Bronchial epithelial cell (primary cell): Measurements from ENCODE around the gene MSH2. TPM values are rescaled to one million over a fixed set of nuclear protein-coding genes. Genes with fewer than 3 reads are reported as not detected.

Experiments
- DNase-seq: peaks from one replicate; pipeline ENCODE4 v3.0.0-alpha.2; 2010; ENCODE audit warnings: low read depth
- FAIRE-seq: peaks from 2 replicates; lab custom pipeline; 2011; peaks lifted over from hg19 to GRCh38; lab: Jason Lieb, UNC
- H3K27me3 ChIP-seq: 2 replicates; pipeline ENCODE4 v1.5.1; 2011; ENCODE audit warnings: low read length; ENCODE audit not compliant: control insufficient read depth, insufficient read depth
- H3K36me3 ChIP-seq: 2 replicates; pipeline ENCODE4 v1.5.1; 2011; ENCODE audit warnings: low read length; ENCODE audit not compliant: control insufficient read depth, insufficient read depth
- H3K4me3 ChIP-seq: 2 replicates; pipeline ENCODE4 v1.5.1; 2011; ENCODE audit warnings: mild to moderate bottlenecking, low read depth, low read length, control low read depth
- total RNA-seq: library from RNA; depleted of rRNA; stranded (reverse); fragments of >200 nt; gene quantifications from 2 replicates; pipeline ENCODE4 v1.2.1, GENCODE V29; 2014
- TF ChIP-seq, protein P1 (sequence below): IDR thresholded peaks from 2 replicates; pipeline ENCODE4 v1.5.1; 2011; ENCODE audit warnings: mild to moderate bottlenecking, moderate library complexity, low read length, control low read depth, inconsistent platforms; ENCODE audit not compliant: insufficient read depth, severe bottlenecking

MSH2 gene
- total RNA-seq, 1 donor from 2014 or later: 10.0 TPM

- Histone ChIP-seq H3K4me3 (no peak overlapping the region), H3K36me3 (no peaks in the 10 kb centered on the region), H3K27me3 (no peaks in the 10 kb centered on the region)
- no peak for FAIRE-seq
- TF ChIP-seq, protein P1, sequence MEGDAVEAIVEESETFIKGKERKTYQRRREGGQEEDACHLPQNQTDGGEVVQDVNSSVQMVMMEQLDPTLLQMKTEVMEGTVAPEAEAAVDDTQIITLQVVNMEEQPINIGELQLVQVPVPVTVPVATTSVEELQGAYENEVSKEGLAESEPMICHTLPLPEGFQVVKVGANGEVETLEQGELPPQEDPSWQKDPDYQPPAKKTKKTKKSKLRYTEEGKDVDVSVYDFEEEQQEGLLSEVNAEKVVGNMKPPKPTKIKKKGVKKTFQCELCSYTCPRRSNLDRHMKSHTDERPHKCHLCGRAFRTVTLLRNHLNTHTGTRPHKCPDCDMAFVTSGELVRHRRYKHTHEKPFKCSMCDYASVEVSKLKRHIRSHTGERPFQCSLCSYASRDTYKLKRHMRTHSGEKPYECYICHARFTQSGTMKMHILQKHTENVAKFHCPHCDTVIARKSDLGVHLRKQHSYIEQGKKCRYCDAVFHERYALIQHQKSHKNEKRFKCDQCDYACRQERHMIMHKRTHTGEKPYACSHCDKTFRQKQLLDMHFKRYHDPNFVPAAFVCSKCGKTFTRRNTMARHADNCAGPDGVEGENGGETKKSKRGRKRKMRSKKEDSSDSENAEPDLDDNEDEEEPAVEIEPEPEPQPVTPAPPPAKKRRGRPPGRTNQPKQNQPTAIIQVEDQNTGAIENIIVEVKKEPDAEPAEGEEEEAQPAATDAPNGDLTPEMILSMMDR: no peak
- DNase-seq: no peak
Measured at GRCh38 chr2:47503481-47504070, 100.6 kb downstream of the MSH2 start.

- Histone ChIP-seq H3K36me3 (no peaks in the 10 kb centered on the region), H3K27me3 (no peaks in the 10 kb centered on the region), H3K4me3 (no peak overlapping the region)
- DNase-seq (no peak), FAIRE-seq (peak; percentile 13)
- TF ChIP-seq, protein P1: no peak
Measured at GRCh38 chr2:47504174-47504810, 101.3 kb downstream of the MSH2 start.

- TF ChIP-seq, protein P1: no peak
- H3K4me3 ChIP-seq: no peak overlapping the region
- DNase-seq (no peak), FAIRE-seq (no peak)
- H3K27me3 ChIP-seq: no peaks in the 10 kb centered on the region
- H3K36me3 ChIP-seq: no peaks in the 10 kb centered on the region
Measured at GRCh38 chr2:47506024-47506423, 103.1 kb downstream of the MSH2 start.

GRCh38 chr2:47506436-47506835 is 103.5 kb downstream of the MSH2 start:
- DNase-seq (no peak), FAIRE-seq (no peak)
- no peak overlapping the region for H3K4me3 ChIP-seq
- no peaks in the 10 kb centered on the region for H3K27me3 ChIP-seq
- no peaks in the 10 kb centered on the region for H3K36me3 ChIP-seq
- TF ChIP-seq, protein P1: no peak

- DNase-seq: no peak
- Histone ChIP-seq H3K27me3 (no peaks in the 10 kb centered on the region), H3K36me3 (no peaks in the 10 kb centered on the region), H3K4me3 (no peak overlapping the region)
- TF ChIP-seq, protein P1: no peak
- no peak for FAIRE-seq
Measured at GRCh38 chr2:47508080-47508479, 105.1 kb downstream of the MSH2 start.
